SKM-1 (cell line): Measurements from ENCODE around the gene UPF1.

ENCODE experiments used
- DNase-seq: peaks from one replicate; lab custom pipeline; 2025; ENCODE audit not compliant: unreplicated experiment; lab: John Stamatoyannopoulos, UW

The UPF1 gene

DNA sequence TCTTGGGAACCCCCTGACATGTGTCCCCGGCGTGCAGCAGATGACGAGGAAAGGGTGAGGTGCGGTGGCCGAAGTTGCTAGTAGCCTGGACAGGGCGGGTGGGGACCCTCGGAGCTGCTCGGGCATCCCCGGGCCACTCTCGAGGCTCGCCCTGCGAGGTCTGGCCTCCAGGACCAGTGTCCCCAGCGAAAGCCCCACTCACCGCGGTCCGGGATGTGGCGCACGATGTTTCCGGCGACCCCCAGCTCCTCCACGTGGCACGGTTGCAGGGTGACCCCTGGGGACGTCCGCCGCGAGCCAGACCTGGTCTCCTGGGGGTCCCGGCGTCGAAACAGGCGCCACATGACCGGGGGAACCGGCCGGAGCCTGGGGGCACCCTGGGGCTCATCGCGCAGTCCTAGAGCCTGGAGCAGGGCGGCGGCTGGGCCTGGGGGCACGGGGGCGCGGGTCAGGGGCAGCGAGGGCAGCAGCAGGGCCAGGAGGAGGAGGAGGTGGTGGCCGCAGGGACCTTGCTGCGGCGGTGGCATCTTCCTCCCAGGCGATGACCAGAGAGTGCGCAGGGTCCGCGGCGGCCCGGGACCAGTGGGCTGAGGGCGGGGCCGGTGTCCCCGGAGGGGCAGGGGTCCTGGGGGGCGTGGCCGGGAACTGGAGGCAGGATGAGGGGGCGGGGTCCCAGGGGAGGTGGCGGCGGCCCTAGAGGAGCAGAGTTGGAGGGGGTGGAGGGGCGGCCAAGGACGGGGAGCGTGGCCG, 38.2 kb downstream of the UPF1 start:
- no peak for DNase-seq

DNA sequence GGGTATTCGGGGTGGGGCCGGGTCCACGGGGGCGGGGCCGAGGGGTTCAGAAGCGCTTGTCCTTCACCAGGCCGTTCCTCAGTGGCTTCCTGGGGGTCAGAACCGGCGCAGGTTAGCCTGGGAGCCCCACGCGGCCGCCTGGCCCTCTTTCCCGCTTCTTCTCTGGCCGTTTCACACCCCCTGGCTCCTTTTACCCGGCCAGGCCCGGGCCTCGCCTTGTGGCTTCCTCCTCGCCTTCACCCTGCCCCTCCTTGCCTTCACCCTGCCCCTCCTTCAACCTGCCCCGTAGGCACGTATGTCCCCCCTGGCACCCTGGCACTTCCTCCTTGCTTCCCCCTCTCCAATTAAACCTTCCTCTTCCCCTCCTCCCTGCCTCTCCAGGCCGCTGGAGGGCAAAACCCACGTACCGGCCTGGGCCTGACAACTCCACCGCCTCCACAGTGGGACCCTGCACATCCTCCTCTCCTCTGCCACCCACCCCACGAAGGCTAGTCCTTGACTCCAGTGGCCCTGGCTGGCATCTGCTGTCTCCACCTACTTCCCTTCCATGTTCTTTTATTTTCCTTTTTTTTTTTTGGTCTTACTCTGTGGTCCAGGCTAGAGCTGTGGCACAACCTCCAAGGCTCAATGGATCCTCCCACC, 38.9 kb downstream of the UPF1 start:
- DNase-seq = no peak

DNA sequence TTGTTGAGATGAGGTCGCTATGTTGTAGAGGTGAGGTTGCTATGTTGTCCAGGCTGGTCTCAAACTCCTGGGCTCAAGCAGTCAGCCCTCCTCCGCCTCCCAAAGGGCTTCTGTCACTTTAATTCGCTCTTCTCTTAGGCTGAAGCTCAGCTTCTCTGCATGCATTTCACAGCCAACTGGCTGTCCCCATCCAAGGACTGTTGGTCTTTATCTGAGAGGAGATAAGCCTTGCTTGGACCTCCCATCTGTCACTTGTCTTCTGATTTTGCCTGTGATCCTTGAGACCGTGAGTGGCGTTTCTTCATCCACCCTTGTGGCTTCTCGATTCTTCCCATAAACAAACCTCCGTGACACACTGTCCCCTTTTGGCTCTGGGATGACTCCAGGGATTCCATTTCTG, 39.8 kb downstream of the UPF1 start:
- no peak for DNase-seq

DNA sequence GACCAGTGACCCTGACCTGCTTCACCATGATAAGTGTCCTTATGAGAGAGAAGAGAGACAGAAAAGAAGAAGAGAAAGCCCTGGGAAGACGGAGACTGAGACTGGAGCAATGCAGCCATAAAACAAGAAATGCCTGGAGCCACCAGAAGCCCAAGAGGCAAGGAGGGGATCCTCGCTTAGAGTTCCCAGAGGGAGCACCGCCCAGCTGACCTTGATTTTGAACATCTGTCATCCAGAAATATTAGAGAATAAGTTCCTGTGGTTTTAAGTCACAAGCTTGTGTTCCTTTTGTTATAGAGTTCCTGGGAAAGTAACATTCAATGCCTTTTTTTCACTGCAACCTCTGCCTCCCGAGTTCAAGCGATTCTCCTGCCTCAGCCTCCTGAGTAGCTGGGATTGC, 44.0 kb downstream of the UPF1 start:
- DNase-seq = no peak

DNA sequence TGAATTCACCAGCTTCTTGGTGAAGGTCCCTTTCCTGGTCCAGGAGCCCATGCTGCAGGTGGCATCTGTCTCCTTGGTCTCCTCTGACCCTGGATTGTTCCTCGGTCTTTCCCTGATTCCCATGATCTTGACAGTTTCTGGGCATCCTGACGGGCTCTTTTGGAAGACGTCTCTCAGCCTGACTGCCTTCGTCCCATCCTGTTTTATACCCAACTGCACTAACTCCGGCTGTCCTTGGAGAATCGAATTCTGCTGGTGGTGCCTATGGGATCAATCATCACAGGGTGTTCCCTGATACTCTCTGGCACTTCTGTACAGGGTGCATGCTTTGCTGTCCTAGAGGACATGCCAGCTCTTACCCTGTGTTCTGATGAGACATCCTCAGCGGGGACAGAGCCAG, 45.1 kb downstream of the UPF1 start:
- DNase-seq = no peak

DNA sequence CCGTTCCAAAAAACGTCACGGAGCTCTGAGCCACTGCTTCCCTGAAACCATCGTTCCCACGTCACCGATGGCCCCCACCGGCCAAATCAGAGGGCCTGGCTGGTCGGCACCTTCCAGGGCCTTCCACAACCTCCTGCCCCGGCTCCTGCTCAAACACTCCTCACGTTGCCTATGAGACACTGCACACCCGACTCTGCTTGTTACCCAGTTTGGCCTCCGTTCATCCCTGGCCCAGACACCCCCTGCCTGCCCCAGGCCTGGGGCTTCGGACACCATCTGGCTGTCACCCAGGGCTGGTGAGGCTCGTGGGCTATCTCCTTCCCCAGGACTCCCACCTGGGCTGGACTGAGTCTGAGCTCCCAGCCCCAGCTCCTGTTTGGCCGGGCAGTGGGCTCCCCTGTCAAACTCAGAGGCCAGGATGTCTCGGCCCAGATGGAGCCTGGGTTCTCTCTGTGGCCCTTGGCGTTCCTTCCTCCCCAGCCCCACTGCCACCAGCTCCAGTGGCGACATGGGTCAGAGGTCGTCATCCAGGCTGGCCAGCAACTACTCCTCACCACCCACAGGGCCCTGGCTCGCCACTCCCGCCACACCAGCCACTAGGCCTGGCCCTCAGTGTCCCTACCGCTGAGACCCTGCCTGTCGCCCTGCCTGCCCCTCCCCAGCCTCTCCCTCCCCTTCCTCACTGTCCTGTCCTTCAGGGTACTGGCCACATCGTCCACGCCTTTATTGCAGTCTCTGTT, 46.5 kb downstream of the UPF1 start:
- no peak for DNase-seq

DNA sequence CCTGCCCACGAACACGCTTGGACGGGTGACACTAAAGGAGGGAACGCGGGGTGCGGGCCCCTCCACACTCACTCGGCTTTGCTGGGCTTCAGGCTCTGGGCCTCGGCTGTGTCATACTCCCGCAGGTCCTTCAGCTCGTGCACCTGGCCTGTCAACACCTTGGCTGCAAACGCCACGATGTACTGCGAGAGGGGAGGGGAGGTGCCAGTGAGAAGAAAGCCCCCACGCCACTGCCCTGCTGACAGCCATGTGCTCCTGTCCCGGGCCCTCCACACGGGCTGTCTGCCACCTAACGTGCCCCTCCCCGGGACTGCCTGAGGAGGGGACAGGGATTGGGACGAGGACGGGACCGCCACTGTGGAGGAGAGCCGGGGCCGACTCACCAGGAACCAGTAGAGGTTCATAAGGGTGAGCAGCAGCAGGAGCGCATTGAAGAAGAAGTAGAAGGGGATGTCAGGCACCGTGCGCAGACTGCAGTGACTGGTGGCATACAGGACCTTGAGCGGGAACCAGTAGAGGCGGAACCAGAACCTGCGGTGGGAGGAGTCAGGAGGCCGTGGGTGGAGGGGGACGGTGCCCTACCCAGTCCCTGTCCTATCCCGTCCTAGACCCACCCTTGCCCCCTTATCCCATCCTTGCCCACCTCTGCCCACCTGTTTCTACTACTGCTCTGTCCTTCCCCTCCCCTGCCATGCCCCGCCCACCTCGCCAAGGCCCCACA, 47.3 kb downstream of the UPF1 start:
- no peak for DNase-seq

DNA sequence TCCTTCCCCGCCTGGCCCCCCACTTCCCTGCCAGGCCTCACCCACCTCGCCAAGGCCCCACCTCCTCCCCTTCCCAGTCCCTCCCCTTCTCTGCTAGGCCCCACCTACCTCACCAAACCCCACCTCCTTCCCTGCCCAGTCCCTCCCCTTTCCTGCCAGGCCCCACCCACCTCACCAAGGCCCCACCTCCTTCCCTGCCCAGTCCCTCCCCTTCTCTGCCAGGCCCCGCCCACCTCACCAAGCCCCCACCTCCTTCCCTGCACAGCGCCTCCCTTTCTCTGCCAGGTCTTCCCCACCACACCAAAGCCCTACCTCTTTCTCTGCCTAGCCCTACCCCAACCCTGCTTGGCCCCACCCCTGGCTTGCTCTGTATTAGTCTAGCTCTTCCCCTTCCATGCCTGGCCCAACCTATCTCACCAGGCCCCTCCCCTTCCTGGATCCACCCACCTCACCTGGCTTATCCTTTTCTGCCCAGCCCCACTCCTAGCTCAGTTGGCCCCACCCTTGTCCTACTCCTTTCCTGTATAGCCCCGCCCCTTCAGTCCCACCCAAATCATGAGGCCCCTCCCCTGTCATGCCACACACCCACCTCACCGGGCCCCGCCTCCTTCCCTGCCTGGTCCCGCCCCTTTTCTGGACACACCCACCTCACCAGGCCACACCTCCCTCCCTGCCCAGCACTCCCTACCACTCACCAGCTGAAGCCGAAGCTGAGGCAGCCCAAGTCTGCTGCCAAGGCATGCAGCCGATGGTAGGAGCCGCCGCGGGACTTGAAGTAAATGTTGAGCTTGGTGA, 48.0 kb downstream of the UPF1 start:
- peak; percentile 48 for DNase-seq

DNA sequence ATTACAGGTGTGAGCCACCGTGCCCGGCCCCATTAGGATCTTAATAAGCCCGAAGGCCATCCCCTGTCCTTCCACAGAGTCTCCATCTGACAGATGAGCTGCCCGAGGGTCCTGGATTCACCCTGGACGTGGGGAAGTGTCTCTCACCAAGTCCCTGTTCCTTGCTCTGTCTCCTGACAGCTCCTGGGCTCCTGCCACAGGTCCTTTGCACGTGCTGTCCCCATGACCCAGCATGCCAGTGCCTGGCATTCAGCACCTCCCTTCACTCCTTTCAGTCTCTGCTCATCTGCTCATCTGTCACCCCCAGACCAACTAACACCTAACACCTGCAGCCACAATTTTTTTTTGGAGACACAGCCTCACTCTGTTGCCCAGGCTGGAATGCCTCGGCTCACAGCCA, 49.7 kb downstream of the UPF1 start:
- no peak for DNase-seq

DNA sequence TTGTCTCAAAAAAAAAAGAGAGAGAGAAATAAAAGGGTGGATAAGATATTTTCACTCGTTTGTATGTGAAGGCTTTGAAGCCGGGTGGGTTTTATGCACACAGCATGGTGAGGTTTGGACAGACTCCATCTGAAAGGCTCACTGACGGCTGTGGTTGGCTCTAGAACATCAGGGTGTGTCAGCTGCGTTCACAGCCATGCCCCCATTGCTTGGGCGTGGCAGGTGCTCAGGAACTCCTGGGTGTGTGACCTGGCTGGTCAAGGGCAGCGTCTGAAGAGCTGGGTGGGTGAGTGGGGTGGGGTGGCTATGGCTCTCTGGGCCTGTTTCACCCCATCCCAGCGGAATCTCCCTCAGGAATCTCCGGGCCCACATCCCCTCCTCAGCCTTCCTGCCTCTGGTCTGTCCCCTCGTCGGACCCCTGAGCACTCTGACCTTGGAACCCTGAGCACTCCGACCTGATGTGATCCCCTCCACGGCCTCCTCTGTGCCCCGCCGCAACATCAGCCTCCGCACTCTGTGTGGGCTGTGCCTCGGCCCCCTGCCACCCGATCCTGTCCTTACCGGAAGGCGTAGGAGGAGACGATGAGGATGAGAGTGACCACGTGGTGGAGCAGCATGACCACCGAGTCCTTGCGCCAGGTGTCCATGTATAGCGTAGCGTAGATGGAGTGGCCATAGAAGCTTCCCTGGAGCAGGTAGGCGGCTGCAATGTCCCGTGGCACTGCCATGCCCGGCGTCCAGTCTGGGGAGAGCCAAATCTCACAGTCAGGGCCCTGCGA, 52.0 kb downstream of the UPF1 start:
- no peak for DNase-seq

DNA sequence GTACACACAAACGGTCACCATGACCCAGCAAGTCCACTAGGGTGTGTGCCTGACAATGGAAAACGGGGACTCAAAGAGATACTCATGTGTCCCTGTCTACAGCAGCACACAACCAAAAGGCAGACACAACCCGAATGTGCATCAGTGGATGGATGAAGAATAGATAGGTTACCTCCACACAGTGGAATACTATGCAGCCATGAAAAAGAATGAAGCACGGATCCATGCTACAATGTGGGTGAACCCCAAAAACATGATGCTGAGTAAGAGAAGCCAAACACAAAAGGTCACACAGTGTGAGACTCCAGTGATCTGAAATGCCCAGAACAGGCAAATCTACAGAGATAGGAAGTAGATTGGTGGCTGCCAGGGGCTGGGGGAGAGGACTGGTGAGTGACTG, 55.2 kb downstream of the UPF1 start:
- DNase-seq = no peak

DNA sequence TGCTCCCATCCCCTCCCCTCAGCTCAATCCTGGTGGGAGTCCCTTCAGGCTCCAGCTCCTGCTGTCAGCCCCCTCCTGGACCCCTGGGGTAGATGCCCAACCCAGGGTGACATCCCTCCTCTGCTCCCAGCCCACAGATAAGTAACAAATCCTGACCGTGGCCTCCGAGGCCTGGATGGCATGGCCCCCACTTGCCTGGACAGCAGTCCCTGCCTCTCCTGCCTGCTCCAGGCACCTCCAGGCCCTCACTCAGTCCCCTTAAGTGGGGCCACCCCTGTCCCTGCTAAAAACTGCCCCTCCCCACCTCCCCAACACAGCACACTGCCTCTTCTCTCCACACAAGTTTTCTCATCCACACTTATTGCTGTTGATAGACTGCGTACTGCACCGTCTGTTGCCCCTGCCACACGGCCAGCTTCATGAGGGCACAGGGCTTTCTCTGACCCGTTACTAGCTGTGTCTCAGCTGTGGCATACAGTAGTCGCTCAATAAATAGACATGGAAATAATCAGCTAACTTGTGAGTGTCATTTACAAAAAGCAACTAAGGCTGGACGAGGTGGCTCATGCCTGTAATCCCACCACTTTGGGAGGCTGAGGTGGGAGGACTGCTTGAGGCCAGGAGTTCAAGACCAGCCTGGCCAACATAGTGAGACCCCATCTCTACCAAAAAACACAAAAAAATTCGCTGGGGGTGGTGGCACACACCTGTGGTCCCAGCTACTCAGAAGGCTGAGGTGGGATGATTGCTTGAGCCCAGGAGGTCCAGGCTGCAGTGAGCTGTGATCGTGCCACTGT, 58.4 kb downstream of the UPF1 start:
- DNase-seq = no peak

DNA sequence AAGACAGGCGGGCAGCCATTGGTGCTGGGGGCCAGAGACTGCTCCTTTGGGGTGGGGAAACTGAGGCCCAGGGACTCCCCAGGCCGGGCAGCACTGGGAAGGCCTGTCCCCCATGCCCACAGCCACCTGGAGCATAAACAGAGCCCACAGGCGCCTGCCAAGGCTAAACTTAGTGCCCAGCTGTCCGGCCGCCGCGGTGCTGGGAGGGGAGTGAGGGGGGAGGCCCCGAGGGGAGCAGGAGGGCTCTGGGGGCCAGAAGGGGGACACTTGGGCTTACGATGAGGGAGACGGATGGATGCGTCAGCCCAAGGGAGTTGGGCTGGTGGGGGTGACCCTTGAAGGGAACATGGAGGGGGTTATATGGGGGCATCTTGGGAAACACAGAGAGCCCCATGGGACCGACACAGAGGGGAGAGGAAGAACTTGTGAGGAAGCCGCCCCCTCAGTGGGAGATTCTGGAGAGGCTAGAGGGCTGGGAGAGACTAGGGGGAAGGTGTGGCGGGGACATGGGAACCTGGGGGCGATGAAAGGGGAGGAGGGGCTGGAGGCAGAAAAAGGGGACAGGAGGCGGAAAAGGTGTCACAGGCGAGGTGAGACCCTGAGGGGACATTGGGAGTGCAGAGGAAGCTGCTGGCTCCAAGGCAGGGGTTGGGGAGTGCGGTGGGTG, 62.0 kb downstream of the UPF1 start:
- DNase-seq = no peak

DNA sequence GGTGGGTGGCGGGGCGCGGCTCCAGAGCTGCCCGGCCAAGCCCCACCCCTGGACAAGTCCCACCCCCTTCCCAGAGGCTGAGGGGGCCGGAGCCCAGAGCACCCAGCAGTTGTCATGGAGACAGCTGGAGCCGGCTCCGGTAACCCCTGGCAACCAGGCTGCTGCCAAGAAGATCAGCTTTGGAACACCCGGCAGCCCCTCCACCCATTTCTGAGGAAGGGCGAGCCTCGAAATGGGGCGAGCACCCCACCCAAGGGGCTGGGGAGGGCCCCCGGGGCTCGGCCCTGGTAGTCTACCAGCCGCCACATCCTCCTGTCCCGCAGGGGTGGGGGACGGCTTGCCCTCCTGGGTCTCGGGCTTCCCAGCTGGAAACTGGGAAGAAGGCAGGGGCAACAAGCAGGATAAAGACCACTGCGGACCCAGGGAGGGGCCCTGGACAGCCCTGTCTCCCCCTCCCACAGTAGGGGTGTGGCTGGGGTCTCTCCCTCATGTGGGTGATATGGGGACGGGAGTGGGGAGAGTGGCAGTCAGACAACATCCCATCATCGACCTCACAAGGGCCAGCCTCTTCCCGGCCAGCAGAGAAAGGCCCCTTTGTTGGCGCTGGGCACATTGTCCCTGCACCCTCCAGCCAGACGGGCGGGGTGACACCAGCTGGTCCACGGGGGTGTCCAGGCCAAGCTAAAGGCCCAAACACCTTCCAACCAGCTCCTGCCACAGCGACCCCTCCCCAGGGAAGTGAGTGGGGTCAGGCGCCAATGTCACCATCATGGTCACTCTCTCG, 62.7 kb downstream of the UPF1 start:
- no peak for DNase-seq

DNA sequence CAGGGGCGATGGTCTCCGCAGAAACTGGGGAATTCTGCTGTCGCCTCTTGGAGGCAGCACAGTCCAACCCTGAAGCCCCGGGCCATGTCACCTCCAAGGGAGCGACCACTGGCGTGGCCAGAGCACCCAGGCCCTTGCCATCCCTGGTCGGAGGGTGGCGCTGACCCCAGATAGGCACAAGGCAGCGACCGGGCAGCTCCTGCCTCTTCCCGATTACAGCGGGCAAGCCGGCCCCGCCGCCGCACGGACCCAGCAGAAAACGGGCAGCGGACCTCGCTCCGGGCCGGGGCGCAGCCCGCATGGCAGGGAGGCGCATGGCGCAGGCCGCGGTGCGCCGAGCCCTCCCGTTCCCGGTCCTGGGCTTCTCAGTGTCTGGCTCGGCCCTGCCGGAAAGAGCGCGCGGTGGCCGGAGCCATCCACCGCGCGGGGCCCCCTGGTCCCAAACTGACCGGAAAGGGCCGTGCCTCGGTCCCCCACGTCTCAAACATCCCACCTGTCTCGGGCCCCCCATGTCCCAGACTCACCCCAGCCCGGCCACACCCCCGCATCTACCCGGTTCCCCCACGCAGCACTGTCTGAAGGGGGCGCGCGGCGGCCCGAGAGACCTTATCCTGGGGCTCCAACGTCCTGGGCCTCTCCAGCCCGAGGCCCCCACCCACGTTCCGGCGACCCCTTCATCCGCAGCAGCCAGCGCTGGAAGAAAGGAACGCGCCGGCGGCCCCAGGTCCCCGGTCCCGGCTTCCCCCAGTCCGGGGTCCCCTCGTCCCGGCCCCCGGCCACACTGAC, 63.5 kb downstream of the UPF1 start:
- peak; percentile 16 for DNase-seq

DNA sequence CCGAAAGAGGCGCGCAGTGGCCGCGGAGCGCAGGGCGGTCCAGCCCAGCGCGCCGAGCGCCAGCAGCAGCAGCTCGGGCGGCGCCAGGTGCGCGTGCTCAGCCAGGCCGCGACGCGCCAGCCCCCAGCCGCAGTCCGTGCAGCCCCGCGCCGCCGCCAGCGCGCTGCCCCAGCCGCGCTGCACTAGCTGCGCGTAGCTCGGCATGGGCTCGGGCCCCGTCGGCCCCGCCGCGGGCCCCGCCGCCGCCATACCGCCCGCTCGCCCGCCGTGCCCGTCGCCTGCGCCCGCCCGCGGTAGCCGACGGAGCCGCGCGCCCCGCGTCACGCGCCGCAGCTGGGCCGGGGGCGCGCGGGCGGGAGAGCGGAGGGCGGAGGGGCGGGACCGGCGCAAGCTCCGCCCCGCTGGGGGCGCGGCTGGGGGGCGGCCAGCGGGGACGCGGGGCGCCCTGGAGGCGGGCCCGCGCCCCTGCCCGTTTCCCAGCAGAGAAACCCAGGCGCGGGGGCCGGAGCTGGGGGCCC, 64.1 kb downstream of the UPF1 start, which contains the start of gene CERS1:
CERS1 (minus strand) TSS at position 335 of the 518 bp plus-strand sequence; CDS start at position 249, 86 bp downstream.
- DNase-seq = no peak

DNA sequence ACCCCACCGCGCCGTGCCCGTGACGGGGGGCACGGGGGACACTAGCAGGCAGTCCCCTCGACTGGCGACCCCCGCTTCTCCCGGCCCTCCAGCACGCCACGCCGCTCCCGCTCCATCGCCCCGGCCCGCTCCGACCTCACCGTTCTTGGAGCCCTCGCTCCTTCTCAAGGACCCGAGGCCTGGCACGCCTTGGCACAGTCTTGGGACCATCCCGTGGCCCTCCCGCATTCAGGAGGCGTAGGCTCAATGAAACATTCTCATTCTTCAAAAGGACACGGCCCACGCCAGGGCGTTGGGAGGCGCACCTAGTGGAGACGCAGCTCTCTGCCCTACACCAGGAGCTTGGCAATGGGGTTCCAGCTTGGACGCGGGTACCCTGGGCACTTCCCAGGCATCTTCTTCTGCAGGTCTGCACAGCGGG, 64.7 kb downstream of the UPF1 start:
- no peak for DNase-seq
